H1 (cell line): ENCODE results near the gene ACTG1. TPM values are rescaled to one million over a fixed set of nuclear protein-coding genes. Genes with fewer than 3 reads are reported as not detected.

ENCODE experiments used
- CTCF ChIA-PET: fragments of 300-600 bp; sonication (Branson Sonifier 250); formaldehyde crosslinking; loops from one replicate; lab custom pipeline; 2021; ENCODE audit not compliant: partially characterized antibody; lab: Charles Lee
- POLR2A ChIA-PET: fragments of 300-600 bp; sonication (Branson Sonifier 250); formaldehyde crosslinking; loops from one replicate; lab custom pipeline; 2021; ENCODE audit warnings: inconsistent platforms; ENCODE audit not compliant: partially characterized antibody; lab: Charles Lee
- DNase-seq, 2 experiments: peaks; one replicate each; pipeline versions ENCODE4 v3.0.0 to v3.0.0-alpha.2; 2010 to 2022; ENCODE audit warnings: low spot score in 2 of 2, low read depth in 1 of 2, mixed read lengths in 1 of 2
- FAIRE-seq: peaks from 2 replicates; lab custom pipeline; 2011; peaks lifted over from hg19 to GRCh38; lab: Jason Lieb, UNC
- H2AFZ ChIP-seq: 2 replicates; pipeline ENCODE4 v1.8.1; 2012; ENCODE audit warnings: low read length, inconsistent platforms
- H2AK5ac ChIP-seq: 2 replicates; pipeline ENCODE4 v1.6.1; 2013; ENCODE audit warnings: low read depth, low read length
- H2BK120ac ChIP-seq: replicated peaks from 2 replicates; pipeline ENCODE3; 2013; ENCODE audit warnings: low read depth, low read length, inconsistent platforms
- H2BK12ac ChIP-seq: 2 replicates; pipeline ENCODE4 v1.6.1; 2013; ENCODE audit warnings: low read depth, low read length
- H2BK15ac ChIP-seq: 2 replicates; pipeline ENCODE4 v1.6.1; 2013; ENCODE audit warnings: low read length
- H2BK20ac ChIP-seq: 2 replicates; pipeline ENCODE4 v1.6.1; 2013; ENCODE audit warnings: low read length
- H2BK5ac ChIP-seq: 2 replicates; pipeline ENCODE4 v1.6.1; 2013; ENCODE audit warnings: low read depth, low read length
- H3K14ac ChIP-seq: 2 replicates; pipeline ENCODE4 v1.6.1; 2013; ENCODE audit warnings: inconsistent platforms; ENCODE audit not compliant: insufficient read length
- H3K18ac ChIP-seq: 2 replicates; pipeline ENCODE4 v1.6.1; 2013; ENCODE audit warnings: low read length; ENCODE audit errors: extremely low read depth
- H3K23ac ChIP-seq: 2 replicates; pipeline ENCODE4 v1.6.1; 2013; ENCODE audit warnings: inconsistent platforms; ENCODE audit not compliant: insufficient read length
- H3K23me2 ChIP-seq: 2 replicates; pipeline ENCODE4 v1.6.1; 2013; ENCODE audit warnings: low read depth, low read length
- H3K27ac ChIP-seq: 2 replicates; pipeline ENCODE4 v1.6.1; 2011; ENCODE audit warnings: low read depth, low read length, inconsistent platforms
- H3K27me3 ChIP-seq, 4 experiments: replicated peaks in 1 of 4; 1 replicate in 1 of 4; 2 replicates in 3 of 4; pipeline versions ENCODE4 v1.6.1 to v1.8.1; 2011 to 2013; ENCODE audit warnings: low read length in 3 of 4, mild to moderate bottlenecking in 3 of 4, inconsistent platforms in 2 of 4, mixed read lengths in 2 of 4, moderate library complexity in 1 of 4; ENCODE audit not compliant: control insufficient read depth in 3 of 4, insufficient read depth in 3 of 4; ENCODE audit errors: extremely low read depth in 1 of 4
- H3K36me3 ChIP-seq, 4 experiments: 2 replicates each; pipeline versions ENCODE4 v1.6.1 to v1.8.1; 2011 to 2013; ENCODE audit warnings: mild to moderate bottlenecking in 4 of 4, low read length in 3 of 4, moderate library complexity in 2 of 4, control low read depth in 1 of 4, inconsistent platforms in 1 of 4; ENCODE audit not compliant: insufficient read depth in 4 of 4, control insufficient read depth in 2 of 4
- H3K4ac ChIP-seq: replicated peaks from 2 replicates; pipeline ENCODE3; 2013; ENCODE audit warnings: low read length, low read depth, mixed read lengths, inconsistent platforms; ENCODE audit not compliant: insufficient read length
- H3K4me1 ChIP-seq, 4 experiments: replicated peaks in 1 of 4; 1 replicate in 1 of 4; 2 replicates in 3 of 4; pipeline versions ENCODE4 v1.6.1 to v1.8.1; 2011 to 2013; ENCODE audit warnings: low read length in 3 of 4, inconsistent platforms in 2 of 4, mixed read lengths in 1 of 4; ENCODE audit not compliant: insufficient read depth in 4 of 4, control insufficient read depth in 3 of 4
- H3K4me2 ChIP-seq, 2 experiments: 2 replicates each; pipeline versions ENCODE4 v1.6.1 to v1.8.1; 2011 to 2013; ENCODE audit warnings: low read depth in 2 of 2, low read length in 2 of 2, control low read depth in 1 of 2, inconsistent platforms in 1 of 2, mild to moderate bottlenecking in 1 of 2; ENCODE audit not compliant: insufficient read depth in 1 of 2
- H3K4me3 ChIP-seq, 4 experiments: fragments of 200-600, 300-600 bp in 1 of 4; sonication (generic), shearing (Covaris generic), sonication (Bioruptor Twin) in 1 of 4; 2 replicates each; pipeline versions ENCODE4 v1.5.1 to v1.8.1; 2011 to 2016; ENCODE audit warnings: low read length in 4 of 4, low read depth in 3 of 4, control low read depth in 2 of 4, inconsistent platforms in 2 of 4, mild to moderate bottlenecking in 2 of 4, mixed read lengths in 1 of 4, moderate library complexity in 1 of 4; ENCODE audit not compliant: insufficient read depth in 2 of 4; ENCODE audit errors: extremely low read depth in 1 of 4
- H3K56ac ChIP-seq: replicated peaks from 2 replicates; pipeline ENCODE3; 2013; ENCODE audit warnings: low read depth, mild to moderate bottlenecking, mixed read lengths, low read length, inconsistent platforms; ENCODE audit not compliant: insufficient read length
- H3K79me1 ChIP-seq: 2 replicates; pipeline ENCODE4 v1.6.1; 2013; ENCODE audit warnings: low read depth, low read length, control low read depth
- H3K79me2 ChIP-seq, 2 experiments: 2 replicates each; pipeline versions ENCODE4 v1.6.1 to v1.8.1; 2012 to 2013; ENCODE audit warnings: low read length in 2 of 2, mild to moderate bottlenecking in 2 of 2, inconsistent platforms in 1 of 2; ENCODE audit not compliant: insufficient read depth in 2 of 2, control insufficient read depth in 1 of 2
- H3K9ac ChIP-seq, 4 experiments: replicated peaks in 1 of 4; 1 replicate in 1 of 4; 2 replicates in 3 of 4; pipeline versions ENCODE4 v1.6.1 to v1.8.1; 2011 to 2013; ENCODE audit warnings: low read depth in 3 of 4, low read length in 3 of 4, control low read depth in 2 of 4, mild to moderate bottlenecking in 2 of 4, moderate library complexity in 2 of 4, inconsistent platforms in 1 of 4; ENCODE audit errors: extremely low read depth in 1 of 4
- H3K9me3 ChIP-seq, 2 experiments: 2 replicates each; pipeline versions ENCODE4 v1.6.1 to v1.8.1; 2012 to 2013; ENCODE audit warnings: mild to moderate bottlenecking in 2 of 2, moderate library complexity in 2 of 2, control low read depth in 1 of 2, inconsistent platforms in 1 of 2, low read depth in 1 of 2, low read length in 1 of 2, mixed read lengths in 1 of 2; ENCODE audit not compliant: insufficient read depth in 2 of 2
- H4K20me1 ChIP-seq, 2 experiments: replicated peaks in 1 of 2; 2 replicates each; pipeline versions ENCODE3 to v1.8.1; 2011 to 2013; ENCODE audit warnings: inconsistent platforms in 2 of 2, low read length in 2 of 2, mild to moderate bottlenecking in 1 of 2; ENCODE audit not compliant: insufficient read depth in 2 of 2, control insufficient read depth in 1 of 2
- H4K5ac ChIP-seq: 2 replicates; pipeline ENCODE4 v1.6.1; 2013; ENCODE audit warnings: low read length, low read depth, mixed read lengths, inconsistent platforms; ENCODE audit not compliant: insufficient read length
- H4K8ac ChIP-seq: 2 replicates; pipeline ENCODE4 v1.8.0; 2013; ENCODE audit warnings: mild to moderate bottlenecking, moderate library complexity, low read length, inconsistent platforms; ENCODE audit not compliant: insufficient read depth; ENCODE audit errors: extremely low read depth
- H4K91ac ChIP-seq: replicated peaks from 2 replicates; pipeline ENCODE3; 2013; ENCODE audit warnings: low read length, mixed read lengths, inconsistent platforms; ENCODE audit not compliant: insufficient read length
- CBX8 ChIP-seq: fragments of 300-800, 300-1000 bp; sonication (generic); IDR thresholded peaks from 2 replicates; pipeline ENCODE4 v1.7.1; 2016; ENCODE audit warnings: low read depth, low read length, borderline replicate concordance
- CEBPB ChIP-seq: IDR thresholded peaks from 2 replicates; pipeline ENCODE4 v1.6.1; 2012; ENCODE audit warnings: low read depth, low read length
- E2F6 ChIP-seq: IDR thresholded peaks from 2 replicates; pipeline ENCODE4 v1.6.1; 2012; ENCODE audit warnings: inconsistent platforms
- FOSL1 ChIP-seq: IDR thresholded peaks from 2 replicates; pipeline ENCODE4 v1.6.1; 2011; ENCODE audit warnings: mild to moderate bottlenecking, low read depth, low read length, moderate library complexity; ENCODE audit not compliant: insufficient read depth
- KDM5A ChIP-seq: fragments of 200-600 bp; IDR thresholded peaks from 2 replicates; pipeline ENCODE4 v1.7.1; 2012; ENCODE audit warnings: mild to moderate bottlenecking, low read length, inconsistent platforms, mixed read lengths
- NRF1 ChIP-seq: IDR thresholded peaks from 2 replicates; pipeline ENCODE4 v1.6.1; 2011; ENCODE audit warnings: mild to moderate bottlenecking, low read depth, low read length, improper control_type of control experiment
- PHF8 ChIP-seq: fragments of 200-600 bp; sonication (generic); conservative IDR thresholded peaks from 2 replicates; pipeline ENCODE4 v1.7.1; 2012; ENCODE audit warnings: low read depth, mild to moderate bottlenecking, inconsistent platforms, low read length, moderate library complexity
- POLR2A ChIP-seq, 2 experiments: IDR thresholded peaks; 1 replicate in 1 of 2; 2 replicates in 1 of 2; pipeline ENCODE4 v1.6.1; 2011; ENCODE audit warnings: low read depth in 2 of 2, low read length in 2 of 2, mild to moderate bottlenecking in 2 of 2; ENCODE audit errors: control extremely low read depth in 1 of 2
- RFX5 ChIP-seq: IDR thresholded peaks from 2 replicates; pipeline ENCODE4 v1.6.1; 2011; ENCODE audit warnings: low read depth, low read length, improper control_type of control experiment, borderline replicate concordance
- SP4 ChIP-seq: IDR thresholded peaks from 2 replicates; pipeline ENCODE4 v1.6.1; 2012; ENCODE audit warnings: low read length, inconsistent platforms
- SRF ChIP-seq: IDR thresholded peaks from 2 replicates; pipeline ENCODE4 v1.6.1; 2011; ENCODE audit warnings: mild to moderate bottlenecking, low read depth, low read length, moderate library complexity
- WGBS, 2 experiments: shearing (Covaris generic) in 1 of 2; methylation state at CpG; one replicate each; pipeline versions ENCODE4 v1.1.6 to v1.1.7; 2013 to 2015; ENCODE audit warnings: low lambda C conversion rate in 2 of 2, mixed read lengths in 2 of 2, inconsistent platforms in 1 of 2, low coverage in 1 of 2, missing lambda C conversion rate in 1 of 2; ENCODE audit not compliant: insufficient replicate concordance in 2 of 2, insufficient coverage in 1 of 2, insufficient read length in 1 of 2; ENCODE audit errors: extremely low coverage in 1 of 2, missing lambda C conversion rate in 1 of 2; 5-methylcytosine and 5-hydroxymethylcytosine counted together
- polyA plus RNA-seq, 7 experiments: library from polyadenylated mRNA; depleted of rRNA in 3 of 7; stranded (reverse) in 5 of 7; unstranded in 2 of 7; fragments of >200 nt in 5 of 7; fragments of 200-250 nt in 2 of 7; gene quantifications; 1 replicate in 5 of 7; 2 replicates in 1 of 7; 4 replicates in 1 of 7; pipeline versions ENCODE4 v1.2.1 to v1.2.3, GENCODE V29; 2011 to 2013; ENCODE audit warnings: missing spikeins in 2 of 7, mixed read lengths in 2 of 7
- total RNA-seq: library from RNA; stranded (reverse); fragmentation: NEBNext Ultra II Directional; extraction: Animal tissue kit (Norgen Biotek cat#: 25700); gene quantifications from 2 replicates; pipeline ENCODE4 v1.2.1, GENCODE V29; 2021

The ACTG1 gene
- total and polyA plus RNA-seq, 2 of the 8 experiments (the other 6 are each of a cell fraction or from before 2014, with no cell fraction given) = 3,535 to 5,010 TPM

- CTCF ChIA-PET = interaction anchor here (0.6 to 2.5 kb wide), 29 partner anchors 10 to 401 kb away, joined by 3 to 13 read pairs (median 5); partner anchors contain the start of gene BAHCC1
- H3K56ac ChIP-seq = no peak overlapping the region
- 71% methylated on average over 24 of the region's 26 CpGs; no CpG with 5 or more reads in 1 of the 2 experiments for WGBS, 2 experiments
- TF ChIP-seq NRF1 (no peak), CBX8 (no peak), PHF8 (no peak), SRF (no peak), FOSL1 (no peak), KDM5A (no peak), CEBPB (no peak), RFX5 (no peak), POLR2A (IDR thresholded peaks at IDR 0.05; ENCODE audit: control extremely low read depth in 1 of 2, low read depth in 2 of 2, low read length in 2 of 2) (no peak), E2F6 (no peak), SP4 (no peak)
Measured at GRCh38 chr17:81522491-81523401, 10.1 kb upstream of the ACTG1 start.

More at GRCh38 chr17:81522491-81523401, 10.1 kb upstream of the ACTG1 start:
- H2BK15ac ChIP-seq = peak overlapping the region; percentile 81
- no peak overlapping the region for H3K27ac ChIP-seq
- no peak for FAIRE-seq
- peak overlapping the region; percentile 24 to 43; a peak in 3 of 4 replicates for H3K4me2 ChIP-seq
- peaks cover 2 to 6% of the 10 kb centered on the region in 2 experiments for H4K20me1 ChIP-seq
- H3K23ac ChIP-seq = no peak overlapping the region
- H3K79me2 ChIP-seq = no peaks in the 10 kb centered on the region
- no peaks in the 10 kb centered on the region for H3K36me3 ChIP-seq
- DNase-seq = peak in 1 of 2 experiments; percentile 74
- 0 out of 2 replicates have a peak overlapping the region, but pooled peaks have one; percentile 80 for H2BK20ac ChIP-seq
- no peak overlapping the region for H4K91ac ChIP-seq
- H4K8ac ChIP-seq = no peak overlapping the region; the same call in 1 of the 2 replicates
- peaks cover 14% of the 10 kb centered on the region; the same call in 1 of the 2 replicates for H3K23me2 ChIP-seq
- H3K14ac ChIP-seq = no peak overlapping the region
- H2BK12ac ChIP-seq = 0 out of 2 replicates have a peak overlapping the region, but pooled peaks have one; percentile 90
- H3K18ac ChIP-seq = no peak overlapping the region
- H3K79me1 ChIP-seq = no peaks in the 10 kb centered on the region
- no peak overlapping the region for H4K5ac ChIP-seq
- H3K4me3 ChIP-seq = peak overlapping the region in 1 of 4 experiments; percentile 18; a peak in 1 of 8 replicates
- H2AK5ac ChIP-seq = peak overlapping the region; percentile 96; the same call in 1 of the 2 replicates
- POLR2A ChIA-PET = interaction anchor here (1.0 to 30.5 kb wide), 7 partner anchors 11 to 272 kb away, joined by 3 to 1004 read pairs (median 4); partner anchors contain the start of gene ACTG1
- peaks cover 0 to 40% (median 23%) of the 10 kb centered on the region in 4 experiments; a peak in 6 of 7 replicates for H3K4me1 ChIP-seq
- no peak overlapping the region for H2AFZ ChIP-seq
- H2BK5ac ChIP-seq = no peak overlapping the region
- no peaks in the 10 kb centered on the region for H3K9me3 ChIP-seq
- H3K4ac ChIP-seq = peak overlapping the region; percentile 60
- H2BK120ac ChIP-seq = no peak overlapping the region
- H3K27me3 ChIP-seq = peaks cover 0 to 40% (median 27%) of the 10 kb centered on the region in 4 experiments; a peak in 5 of 7 replicates
- no peak overlapping the region for H3K9ac ChIP-seq
